Brain microvascular endothelial cell (primary cell): ENCODE results near the gene CENPU.
"Not testable (repeated sequence)": the region's sequence is repeated elsewhere in the genome, so short reads cannot be mapped to it uniquely, and the experiment has no call there.

ENCODE experiments used
- DNase-seq: peaks from one replicate; pipeline ENCODE4 v3.0.0-alpha.2; 2020
- H3K27ac ChIP-seq: fragments of 250-450 bp; sonication (Bioruptor Pico); 2 replicates; pipeline ENCODE4 v1.5.1; 2020; ENCODE audit warnings: mild to moderate bottlenecking, moderate library complexity
- H3K27me3 ChIP-seq: fragments of 250-450 bp; sonication (Bioruptor Pico); replicated peaks from 2 replicates; pipeline ENCODE4 v1.5.1; 2020; ENCODE audit warnings: mild to moderate bottlenecking
- H3K36me3 ChIP-seq: fragments of 250-450 bp; sonication (Bioruptor Pico); replicated peaks from 2 replicates; pipeline ENCODE4 v1.5.1; 2020; ENCODE audit warnings: mild to moderate bottlenecking
- H3K4me3 ChIP-seq: 2 replicates; pipeline ENCODE4 v1.5.1; 2011; ENCODE audit warnings: low read depth, mild to moderate bottlenecking, control low read depth, low read length, moderate library complexity
- in situ Hi-C: cut with HindIII; loops from 2 replicates; pipeline ENCODE4 v1.10.0; 2017; ENCODE audit warnings: low sequenced_read_pairs, low pct_ligation_motif_present
- TF ChIP-seq, protein P1 (sequence below): IDR thresholded peaks from 2 replicates; pipeline ENCODE4 v1.5.1; 2011; ENCODE audit warnings: low read depth, mild to moderate bottlenecking, moderate library complexity, low read length, control low read depth, inconsistent platforms; ENCODE audit errors: missing control alignments

CENPU gene

DNA sequence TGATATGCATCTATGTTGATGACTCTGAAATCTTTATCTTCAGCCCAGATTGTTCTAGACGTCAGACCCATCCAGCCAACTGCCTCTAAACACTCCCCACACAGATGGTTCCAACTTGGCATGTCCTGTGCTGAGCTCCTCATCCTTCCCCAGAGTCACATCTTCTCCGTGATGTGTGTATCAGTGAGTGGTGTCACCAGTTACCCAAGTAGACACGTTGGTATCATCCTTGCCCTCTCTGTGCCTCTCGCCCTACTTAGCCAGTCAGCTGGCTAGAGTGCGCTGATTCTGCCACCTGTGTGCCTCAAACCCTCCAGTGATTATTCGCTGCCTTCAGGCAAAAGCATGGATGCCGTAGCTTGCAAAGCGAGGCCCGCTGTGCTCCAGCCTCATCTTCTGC lies 65.8 kb downstream of the CENPU start:
- Histone ChIP-seq H3K27ac (no peak overlapping the region), H3K36me3 (no peaks in the 10 kb centered on the region), H3K4me3 (no peak overlapping the region), H3K27me3 (no peaks in the 10 kb centered on the region)
- in situ Hi-C loops, result no loop called here
- TF ChIP-seq, protein P1, sequence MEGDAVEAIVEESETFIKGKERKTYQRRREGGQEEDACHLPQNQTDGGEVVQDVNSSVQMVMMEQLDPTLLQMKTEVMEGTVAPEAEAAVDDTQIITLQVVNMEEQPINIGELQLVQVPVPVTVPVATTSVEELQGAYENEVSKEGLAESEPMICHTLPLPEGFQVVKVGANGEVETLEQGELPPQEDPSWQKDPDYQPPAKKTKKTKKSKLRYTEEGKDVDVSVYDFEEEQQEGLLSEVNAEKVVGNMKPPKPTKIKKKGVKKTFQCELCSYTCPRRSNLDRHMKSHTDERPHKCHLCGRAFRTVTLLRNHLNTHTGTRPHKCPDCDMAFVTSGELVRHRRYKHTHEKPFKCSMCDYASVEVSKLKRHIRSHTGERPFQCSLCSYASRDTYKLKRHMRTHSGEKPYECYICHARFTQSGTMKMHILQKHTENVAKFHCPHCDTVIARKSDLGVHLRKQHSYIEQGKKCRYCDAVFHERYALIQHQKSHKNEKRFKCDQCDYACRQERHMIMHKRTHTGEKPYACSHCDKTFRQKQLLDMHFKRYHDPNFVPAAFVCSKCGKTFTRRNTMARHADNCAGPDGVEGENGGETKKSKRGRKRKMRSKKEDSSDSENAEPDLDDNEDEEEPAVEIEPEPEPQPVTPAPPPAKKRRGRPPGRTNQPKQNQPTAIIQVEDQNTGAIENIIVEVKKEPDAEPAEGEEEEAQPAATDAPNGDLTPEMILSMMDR, result no peak
- DNase-seq, result no peak

DNA sequence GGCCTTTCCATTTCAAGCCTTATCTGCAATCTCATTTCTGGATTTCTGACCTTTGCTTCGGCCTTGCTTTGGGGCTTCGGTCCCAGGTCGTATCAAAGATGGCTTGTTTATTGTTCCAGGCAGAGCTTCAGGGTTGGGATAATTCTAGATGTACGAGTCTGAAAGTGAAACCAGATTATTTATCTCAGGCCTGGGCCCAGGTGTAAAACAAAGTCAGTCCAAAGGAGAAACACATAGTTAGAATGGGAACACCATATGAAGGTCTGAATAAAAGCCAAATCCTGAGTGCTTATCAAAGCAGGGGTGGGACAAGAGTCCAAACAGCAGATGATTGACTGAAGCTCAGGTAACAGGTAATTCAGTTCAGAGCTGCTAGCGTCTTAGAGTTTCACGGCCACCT lies 67.2 kb downstream of the CENPU start:
- H3K27ac ChIP-seq, result no peak overlapping the region
- TF ChIP-seq, protein P1, result no peak

DNA sequence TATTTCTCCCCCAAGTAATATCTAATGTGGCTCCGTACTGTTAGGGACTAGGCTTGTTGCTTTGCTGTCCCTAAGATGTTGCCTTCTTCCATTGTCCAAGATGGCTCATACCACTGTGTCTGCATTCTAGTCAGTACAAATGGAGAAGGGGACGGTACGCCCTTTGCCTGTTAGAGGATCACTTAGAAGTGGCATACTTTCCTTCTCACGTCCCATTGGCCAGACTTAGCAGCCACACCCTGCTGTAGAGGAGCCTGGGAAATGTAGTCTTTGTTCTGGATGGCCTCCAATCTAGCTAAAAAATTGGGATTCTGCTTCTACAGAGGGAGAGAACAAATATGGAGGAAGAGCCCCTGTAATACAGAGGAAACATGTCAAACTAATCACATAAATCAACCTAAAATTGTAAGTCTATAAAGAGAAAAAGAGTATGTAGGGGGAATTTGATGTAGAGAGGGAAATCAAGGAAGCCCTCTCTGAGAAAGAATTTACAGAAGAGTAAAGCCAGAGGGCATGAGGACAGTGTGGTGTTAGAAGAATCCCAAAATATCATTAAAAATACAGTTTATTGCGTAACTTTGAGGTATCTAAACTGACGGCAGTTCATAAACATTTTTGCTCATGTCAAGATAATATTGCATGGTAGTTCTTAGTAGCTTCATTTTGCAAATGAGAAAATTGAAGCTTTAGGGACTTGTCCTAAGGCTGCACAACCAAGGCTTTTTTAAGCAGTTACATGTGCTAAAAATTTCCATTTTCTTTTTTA lies 69.3 kb downstream of the CENPU start:
- Histone ChIP-seq H3K36me3 (no peaks in the 10 kb centered on the region), H3K27ac (no peak overlapping the region), H3K4me3 (no peak overlapping the region), H3K27me3 (no peaks in the 10 kb centered on the region)
- TF ChIP-seq, protein P1, result no peak
- no peak for DNase-seq
- in situ Hi-C loops, result no loop called here

More for the DNA sequence above, 67.2 kb downstream of the CENPU start:
- in situ Hi-C loops, result no loop called here
- no peak overlapping the region for H3K4me3 ChIP-seq
- H3K36me3 ChIP-seq, result no peaks in the 10 kb centered on the region
- DNase-seq, result no peak
- H3K27me3 ChIP-seq, result no peaks in the 10 kb centered on the region

DNA sequence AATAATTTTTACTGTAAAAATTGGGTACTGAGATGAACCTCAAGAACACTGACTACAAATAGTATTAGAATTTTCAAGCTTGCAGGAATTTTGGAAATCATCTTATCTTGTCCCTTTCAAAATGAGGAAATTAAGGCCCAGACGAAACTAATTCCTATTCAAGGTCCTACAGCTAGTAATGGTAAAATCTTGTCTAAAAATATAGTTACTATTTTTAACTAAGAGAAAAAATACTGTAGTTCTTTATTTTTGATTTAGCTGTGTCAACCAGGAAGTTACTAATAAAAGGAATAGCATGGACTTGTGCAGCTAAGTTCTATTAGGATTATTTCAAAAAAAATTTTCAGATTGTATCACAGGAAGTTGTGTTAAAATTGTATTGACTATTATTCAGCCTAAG lies 71.7 kb downstream of the CENPU start:
- in situ Hi-C loops, result no loop called here
- TF ChIP-seq, protein P1, result no peak
- no peaks in the 10 kb centered on the region for H3K27me3 ChIP-seq
- no peak overlapping the region for H3K4me3 ChIP-seq
- DNase-seq, result no peak
- peaks cover 2% of the 10 kb centered on the region for H3K36me3 ChIP-seq
- no peak overlapping the region for H3K27ac ChIP-seq

DNA sequence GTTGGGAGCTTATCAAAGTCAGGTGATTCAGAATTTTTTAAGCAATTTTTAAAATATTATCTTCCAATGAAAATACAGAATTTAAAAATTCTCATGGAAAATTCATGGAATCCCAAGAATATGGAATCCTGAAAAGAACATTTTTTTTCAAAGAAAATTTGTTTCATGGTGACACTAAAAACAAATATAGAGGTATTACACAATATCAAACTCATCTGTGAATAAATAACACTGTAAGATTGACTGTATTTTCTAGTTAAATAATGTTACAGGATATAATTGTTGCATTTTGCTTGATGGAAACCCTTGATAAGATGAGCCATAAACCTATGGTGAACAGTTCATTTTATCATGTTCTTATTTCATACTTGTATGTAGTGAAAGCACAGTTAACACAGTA lies 72.9 kb downstream of the CENPU start:
- H3K27ac ChIP-seq, result no peak overlapping the region
- in situ Hi-C loops, result no loop called here
- H3K36me3 ChIP-seq, result peaks cover 2% of the 10 kb centered on the region
- no peak overlapping the region for H3K4me3 ChIP-seq
- H3K27me3 ChIP-seq, result no peaks in the 10 kb centered on the region
- TF ChIP-seq, protein P1, result no peak
- no peak for DNase-seq

DNA sequence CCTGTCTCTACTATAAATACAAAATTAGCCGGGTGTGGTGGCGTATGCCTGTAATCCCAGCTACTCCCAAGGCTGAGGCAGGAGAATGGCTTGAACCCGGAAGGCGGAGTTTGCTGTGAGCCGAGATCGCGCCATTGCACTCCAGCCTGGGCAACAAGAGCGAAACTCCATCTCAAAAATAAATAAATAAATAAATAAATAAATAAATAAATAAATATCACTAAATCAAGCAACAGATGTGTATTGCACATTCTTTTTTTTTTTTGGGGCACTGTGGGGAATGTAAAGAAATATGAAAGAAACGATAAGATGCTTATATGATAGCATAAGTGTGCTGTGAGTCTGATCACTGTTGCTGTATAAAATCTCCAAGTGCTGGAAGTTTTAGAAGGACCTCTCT lies 76.1 kb downstream of the CENPU start:
- H3K36me3 ChIP-seq, in situ Hi-C loops, H3K4me3 ChIP-seq, H3K27me3 ChIP-seq, DNase-seq, H3K27ac ChIP-seq: not testable (repeated sequence)
